Measurements from ENCODE around the gene MXRA7.
"Not testable (repeated sequence)": the region's sequence is repeated elsewhere in the genome, so short reads cannot be mapped to it uniquely, and the experiment has no call there.

MXRA7 gene

GRCh38 chr17:76702941-76703637, 7.7 kb downstream of the MXRA7 start:
- Histone ChIP-seq H3K4me1 (ENCODE audit: control insufficient read depth, insufficient read depth, low read length, poor library complexity, severe bottlenecking) (peaks cover 22% of the 10 kb centered on the region), H3K27ac (ENCODE audit: low read depth, low read length, severe bottlenecking) (no peak overlapping the region), H3K4me3 (ENCODE audit: extremely low read depth, insufficient read depth, low read length, poor library complexity, severe bottlenecking) (no peak overlapping the region), H3K9me3 (ENCODE audit: control insufficient read depth, low read length) (no peaks in the 10 kb centered on the region), H3K36me3 (ENCODE audit: control insufficient read depth, insufficient read depth, low read length) (peaks cover 6% of the 10 kb centered on the region)
- WGBS, 2 experiments (ENCODE audit: insufficient coverage in 2 of 2) = 98 to 100% methylated on average over 7 to 9 of the region's 10 CpGs

DNA sequence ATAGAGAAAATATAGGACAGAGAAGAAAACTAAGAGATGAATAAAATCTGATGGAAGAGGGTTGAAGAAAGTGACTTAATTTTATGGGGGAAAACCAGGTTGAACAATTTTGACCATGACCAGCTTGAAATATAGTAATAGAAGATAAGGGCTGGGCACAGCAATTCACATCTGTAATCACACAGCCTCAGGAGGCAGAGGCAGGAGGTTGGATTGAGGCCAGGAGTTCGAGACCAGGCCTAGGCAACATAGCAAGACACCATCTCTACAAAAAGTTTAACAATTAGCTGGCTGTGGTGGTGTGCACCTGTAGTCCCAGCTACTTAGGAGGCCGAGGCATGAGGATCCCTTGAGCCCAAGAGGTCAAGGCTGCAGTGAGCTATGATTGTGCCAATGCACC, 8.7 kb downstream of the MXRA7 start:
- Histone ChIP-seq H3K27ac (ENCODE audit: low read depth, low read length, severe bottlenecking) (no peak overlapping the region), H3K4me3 (ENCODE audit: extremely low read depth, insufficient read depth, low read length, poor library complexity, severe bottlenecking) (no peak overlapping the region), H3K4me1 (ENCODE audit: control insufficient read depth, insufficient read depth, low read length, poor library complexity, severe bottlenecking) (peaks cover 27% of the 10 kb centered on the region), H3K36me3 (ENCODE audit: control insufficient read depth, insufficient read depth, low read length) (peaks cover 6% of the 10 kb centered on the region), H3K9me3 (ENCODE audit: control insufficient read depth, low read length) (no peaks in the 10 kb centered on the region)
- WGBS, 2 experiments (ENCODE audit: insufficient coverage in 2 of 2) = no CpG with 5 or more reads among the region's 2 CpGs

- Histone ChIP-seq H3K4me1 (ENCODE audit: control insufficient read depth, insufficient read depth, low read length, poor library complexity, severe bottlenecking) (peaks cover 31% of the 10 kb centered on the region), H3K4me3 (ENCODE audit: extremely low read depth, insufficient read depth, low read length, poor library complexity, severe bottlenecking) (no peak overlapping the region), H3K36me3 (ENCODE audit: control insufficient read depth, insufficient read depth, low read length) (peaks cover 7% of the 10 kb centered on the region), H3K27ac (ENCODE audit: low read depth, low read length, severe bottlenecking) (peak overlapping the region; percentile 19), H3K9me3 (ENCODE audit: control insufficient read depth, low read length) (no peaks in the 10 kb centered on the region)
- 81 to 82% methylated on average over 7 to 10 of the region's 11 CpGs for WGBS, 2 experiments (ENCODE audit: insufficient coverage in 2 of 2)
Measured at GRCh38 chr17:76701471-76701967, 9.2 kb downstream of the MXRA7 start.

DNA sequence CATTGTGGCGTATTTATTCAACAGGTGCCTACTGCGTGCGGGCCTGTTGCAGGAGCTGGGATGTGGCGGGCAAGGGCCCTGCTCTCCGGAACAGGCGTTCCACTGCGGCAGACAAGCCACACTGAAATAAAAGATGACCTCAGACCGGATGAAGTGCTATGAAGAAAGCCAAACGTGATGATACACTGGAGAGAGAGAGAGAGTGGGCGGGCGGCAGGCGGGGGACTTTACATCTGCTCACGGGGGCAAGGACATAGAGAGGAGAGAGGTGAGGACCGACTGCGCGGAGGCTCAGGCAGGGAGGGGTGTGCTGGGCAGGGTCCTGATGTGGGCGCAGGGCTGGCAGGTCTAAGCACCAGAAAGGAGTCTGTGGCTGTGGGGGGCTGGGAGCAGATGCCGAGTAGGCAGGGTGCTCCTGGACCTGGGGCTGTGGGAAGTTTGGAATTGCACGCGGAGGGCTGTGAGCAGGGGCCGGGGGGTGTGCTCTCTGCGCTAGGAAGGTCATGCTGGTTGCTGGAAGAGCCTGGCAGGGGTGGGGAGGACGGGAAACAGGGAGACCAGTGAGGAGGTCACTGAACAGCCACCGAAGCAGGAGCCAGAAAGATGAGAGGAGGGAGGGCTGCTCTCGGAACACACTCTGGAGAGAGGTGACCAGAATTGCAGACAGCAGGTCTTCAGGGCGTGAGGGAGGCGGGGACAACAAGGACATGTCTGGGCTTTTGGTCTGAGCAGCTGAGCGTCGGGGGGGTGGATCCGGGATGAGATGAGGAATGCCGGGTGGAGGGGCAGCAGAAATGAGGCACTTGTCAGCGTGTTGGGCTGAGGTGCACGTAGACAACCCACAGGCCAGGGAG, 9.9 kb downstream of the MXRA7 start:
- peaks cover 11% of the 10 kb centered on the region for H3K36me3 ChIP-seq (ENCODE audit: control insufficient read depth, insufficient read depth, low read length)
- H3K9me3 ChIP-seq (ENCODE audit: control insufficient read depth, low read length) = no peaks in the 10 kb centered on the region
- no peak overlapping the region for H3K4me3 ChIP-seq (ENCODE audit: extremely low read depth, insufficient read depth, low read length, poor library complexity, severe bottlenecking)
- WGBS, 2 experiments (ENCODE audit: insufficient coverage in 2 of 2) = 56 to 57% methylated on average over 25 to 31 of the region's 33 CpGs
- peaks cover 32% of the 10 kb centered on the region for H3K4me1 ChIP-seq (ENCODE audit: control insufficient read depth, insufficient read depth, low read length, poor library complexity, severe bottlenecking)
- H3K27ac ChIP-seq (ENCODE audit: low read depth, low read length, severe bottlenecking) = peak overlapping the region; percentile 51

GRCh38 chr17:76700270-76700616, 10.5 kb downstream of the MXRA7 start:
- WGBS, 2 experiments (ENCODE audit: insufficient coverage in 2 of 2) = 85 to 87% methylated on average over 7 of the region's 8 CpGs
- Histone ChIP-seq H3K9me3 (ENCODE audit: control insufficient read depth, low read length) (no peaks in the 10 kb centered on the region), H3K4me1 (ENCODE audit: control insufficient read depth, insufficient read depth, low read length, poor library complexity, severe bottlenecking) (peaks cover 32% of the 10 kb centered on the region), H3K36me3 (ENCODE audit: control insufficient read depth, insufficient read depth, low read length) (peaks cover 11% of the 10 kb centered on the region), H3K4me3 (ENCODE audit: extremely low read depth, insufficient read depth, low read length, poor library complexity, severe bottlenecking) (no peak overlapping the region), H3K27ac (ENCODE audit: low read depth, low read length, severe bottlenecking) (no peak overlapping the region)

GRCh38 chr17:76698466-76698977, 12.2 kb downstream of the MXRA7 start:
- Histone ChIP-seq H3K36me3 (ENCODE audit: control insufficient read depth, insufficient read depth, low read length) (peaks cover 11% of the 10 kb centered on the region), H3K4me1 (ENCODE audit: control insufficient read depth, insufficient read depth, low read length, poor library complexity, severe bottlenecking) (peaks cover 32% of the 10 kb centered on the region)
- 94 to 98% methylated on average over 7 of the region's 7 CpGs for WGBS, 2 experiments (ENCODE audit: insufficient coverage in 2 of 2)
- not testable (repeated sequence) for H3K4me3 ChIP-seq (ENCODE audit: extremely low read depth, insufficient read depth, low read length, poor library complexity, severe bottlenecking); H3K9me3 ChIP-seq (ENCODE audit: control insufficient read depth, low read length); H3K27ac ChIP-seq (ENCODE audit: low read depth, low read length, severe bottlenecking)

GRCh38 chr17:76697702-76698465, 12.9 kb downstream of the MXRA7 start:
- Histone ChIP-seq H3K36me3 (ENCODE audit: control insufficient read depth, insufficient read depth, low read length) (peaks cover 11% of the 10 kb centered on the region), H3K4me3 (ENCODE audit: extremely low read depth, insufficient read depth, low read length, poor library complexity, severe bottlenecking) (no peak overlapping the region), H3K27ac (ENCODE audit: low read depth, low read length, severe bottlenecking) (peak overlapping the region; percentile 45), H3K4me1 (ENCODE audit: control insufficient read depth, insufficient read depth, low read length, poor library complexity, severe bottlenecking) (peaks cover 32% of the 10 kb centered on the region), H3K9me3 (ENCODE audit: control insufficient read depth, low read length) (no peaks in the 10 kb centered on the region)
- 36 to 53% methylated on average over 9 to 13 of the region's 17 CpGs for WGBS, 2 experiments (ENCODE audit: insufficient coverage in 2 of 2)

- no peak overlapping the region for H3K4me3 ChIP-seq (ENCODE audit: extremely low read depth, insufficient read depth, low read length, poor library complexity, severe bottlenecking)
Measured at GRCh38 chr17:76696763-76697701, 13.7 kb downstream of the MXRA7 start.

DNA sequence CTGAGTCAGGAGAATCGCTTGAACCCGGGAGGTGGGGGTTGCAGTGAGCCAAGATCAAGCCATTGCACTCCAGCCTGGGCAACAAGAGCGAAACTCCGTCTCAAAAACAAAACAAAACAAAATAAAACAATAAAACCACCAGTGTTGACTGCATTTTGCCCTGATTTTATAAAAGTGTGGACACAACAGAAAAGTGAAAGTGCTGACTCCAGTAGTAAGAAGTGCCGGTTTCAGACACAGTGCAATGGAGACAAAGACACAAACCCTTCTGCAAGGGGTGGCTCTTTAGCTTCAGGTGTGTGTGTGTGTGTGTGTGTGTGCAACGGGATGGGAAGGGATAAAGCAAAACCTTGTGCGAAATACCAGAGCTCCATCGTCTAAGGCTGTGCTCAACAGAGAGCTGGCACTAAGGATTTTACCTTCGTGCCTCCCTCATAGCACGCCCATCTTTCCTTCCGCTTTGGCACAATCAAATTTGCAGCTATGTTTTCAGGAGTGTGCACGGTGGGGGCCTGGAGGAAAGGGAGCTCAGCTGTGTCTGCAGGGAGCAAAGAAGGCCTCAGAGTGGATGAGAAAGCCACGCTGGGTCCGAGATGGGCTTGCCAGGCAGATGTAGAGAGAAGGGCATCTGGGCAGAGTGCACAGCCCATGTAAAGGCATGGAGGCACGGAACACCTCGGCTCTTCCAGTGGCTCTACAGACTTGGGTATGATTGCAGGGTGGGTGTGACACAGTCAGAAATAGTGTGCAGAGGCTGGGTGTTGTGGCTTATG, 15.5 kb downstream of the MXRA7 start:
- WGBS, 2 experiments (ENCODE audit: insufficient coverage in 2 of 2) = 88 to 94% methylated on average over 9 to 14 of the region's 16 CpGs
- no peak overlapping the region for H3K27ac ChIP-seq (ENCODE audit: low read depth, low read length, severe bottlenecking)

More at GRCh38 chr17:76696763-76697701, 13.7 kb downstream of the MXRA7 start:
- Histone ChIP-seq H3K36me3 (ENCODE audit: control insufficient read depth, insufficient read depth, low read length) (peaks cover 11% of the 10 kb centered on the region), H3K4me1 (ENCODE audit: control insufficient read depth, insufficient read depth, low read length, poor library complexity, severe bottlenecking) (peaks cover 32% of the 10 kb centered on the region), H3K27ac (ENCODE audit: low read depth, low read length, severe bottlenecking) (peak overlapping the region; percentile 45), H3K9me3 (ENCODE audit: control insufficient read depth, low read length) (no peaks in the 10 kb centered on the region)
- WGBS, 2 experiments (ENCODE audit: insufficient coverage in 2 of 2) = 87 to 92% methylated on average over 22 of the region's 25 CpGs

More for the DNA sequence above, 15.5 kb downstream of the MXRA7 start:
- Histone ChIP-seq H3K4me3 (ENCODE audit: extremely low read depth, insufficient read depth, low read length, poor library complexity, severe bottlenecking) (no peak overlapping the region), H3K4me1 (ENCODE audit: control insufficient read depth, insufficient read depth, low read length, poor library complexity, severe bottlenecking) (peaks cover 16% of the 10 kb centered on the region), H3K9me3 (ENCODE audit: control insufficient read depth, low read length) (no peaks in the 10 kb centered on the region), H3K36me3 (ENCODE audit: control insufficient read depth, insufficient read depth, low read length) (peaks cover 11% of the 10 kb centered on the region)

Measured in mesodermal cell (in vitro differentiated cells).